Measurements from ENCODE around the gene NRXN3. TPM values are rescaled to one million over a fixed set of nuclear protein-coding genes. Genes with fewer than 3 reads are reported as not detected.

The NRXN3 gene
- total RNA-seq, 1 donor from 2014 or later = 1.6 TPM

- Histone ChIP-seq H3K36me3 (ENCODE audit: control insufficient read depth, insufficient read depth, low read length) (no peaks in the 10 kb centered on the region), H3K27me3 (ENCODE audit: control insufficient read depth, insufficient read depth, low read length) (no peaks in the 10 kb centered on the region), H3K4me3 (ENCODE audit: low read depth, low read length) (no peak overlapping the region)
- no peak for TF ChIP-seq CTCF (IDR thresholded peaks at IDR 0.05; ENCODE audit: insufficient read depth, low read length, poor library complexity, severe bottlenecking)
- DNase-seq (ENCODE audit: low read depth) = no peak
Observed at GRCh38 chr14:78947681-78948080, 777.5 kb downstream of the NRXN3 start.

GRCh38 chr14:78950649-78951048 lies 780.5 kb downstream of the NRXN3 start:
- DNase-seq (ENCODE audit: low read depth) = peak; percentile 5
- Histone ChIP-seq H3K36me3 (ENCODE audit: control insufficient read depth, insufficient read depth, low read length) (no peaks in the 10 kb centered on the region), H3K4me3 (ENCODE audit: low read depth, low read length) (no peak overlapping the region), H3K27me3 (ENCODE audit: control insufficient read depth, insufficient read depth, low read length) (no peaks in the 10 kb centered on the region)
- TF ChIP-seq CTCF (IDR thresholded peaks at IDR 0.05; ENCODE audit: insufficient read depth, low read length, poor library complexity, severe bottlenecking) = no peak

DNA sequence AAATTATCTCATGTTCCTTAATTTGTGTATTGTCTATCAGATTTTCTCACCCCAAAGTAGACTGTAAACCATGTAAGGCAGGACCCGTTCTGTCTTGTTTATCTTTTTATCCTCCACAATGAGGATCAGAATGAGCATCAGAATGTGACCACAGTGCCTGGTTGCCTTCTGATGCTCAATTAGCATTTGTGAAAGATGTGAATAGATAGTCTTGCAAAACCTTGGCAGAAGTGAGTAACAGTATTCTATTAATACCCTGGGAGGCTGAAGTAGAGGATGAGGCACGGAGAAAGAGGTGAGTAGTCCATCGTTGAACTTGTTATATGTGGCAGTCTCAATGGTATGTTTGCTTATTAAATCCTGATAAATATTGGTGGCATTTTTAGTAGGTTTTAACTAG lies 781.4 kb downstream of the NRXN3 start:
- no peak for DNase-seq (ENCODE audit: low read depth)
- Histone ChIP-seq H3K36me3 (ENCODE audit: control insufficient read depth, insufficient read depth, low read length) (no peaks in the 10 kb centered on the region), H3K4me3 (ENCODE audit: low read depth, low read length) (no peak overlapping the region), H3K27me3 (ENCODE audit: control insufficient read depth, insufficient read depth, low read length) (no peaks in the 10 kb centered on the region)
- TF ChIP-seq CTCF (IDR thresholded peaks at IDR 0.05; ENCODE audit: insufficient read depth, low read length, poor library complexity, severe bottlenecking) = no peak

DNA sequence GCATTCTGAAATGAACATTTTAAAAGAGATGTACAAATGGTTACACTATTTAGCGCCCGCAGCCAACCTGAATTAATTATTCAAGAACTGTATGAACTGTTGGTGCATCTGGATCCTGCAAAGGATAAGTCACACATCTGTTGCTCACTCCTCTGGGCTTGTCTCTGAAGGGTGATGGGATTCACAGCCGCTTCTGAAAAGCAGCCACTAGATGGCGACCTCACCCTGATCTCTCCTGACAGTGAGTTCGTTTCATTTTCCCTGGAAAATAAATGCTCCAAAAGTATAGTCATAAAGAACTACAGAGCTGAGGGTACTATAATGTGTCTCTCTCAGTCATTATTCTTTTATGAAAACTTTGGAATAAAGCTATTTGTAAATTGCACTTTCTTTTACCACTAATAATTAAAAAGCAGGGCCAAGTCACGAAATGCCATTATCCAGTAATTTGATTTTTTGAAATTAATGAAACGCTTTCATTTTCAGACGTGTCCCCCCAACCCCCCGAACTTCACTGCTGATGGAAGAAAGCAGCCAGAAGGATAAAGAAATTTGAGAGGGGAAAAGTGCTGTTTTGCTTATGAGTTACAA lies 789.6 kb downstream of the NRXN3 start:
- Histone ChIP-seq H3K27me3 (ENCODE audit: control insufficient read depth, insufficient read depth, low read length) (no peaks in the 10 kb centered on the region), H3K36me3 (ENCODE audit: control insufficient read depth, insufficient read depth, low read length) (no peaks in the 10 kb centered on the region), H3K4me3 (ENCODE audit: low read depth, low read length) (no peak overlapping the region)
- TF ChIP-seq CTCF (IDR thresholded peaks at IDR 0.05; ENCODE audit: insufficient read depth, low read length, poor library complexity, severe bottlenecking) = peak; percentile 83
- peak; percentile 31 for DNase-seq (ENCODE audit: low read depth)

GRCh38 chr14:78967111-78967809 lies 797.1 kb downstream of the NRXN3 start:
- Histone ChIP-seq H3K27me3 (ENCODE audit: control insufficient read depth, insufficient read depth, low read length) (no peaks in the 10 kb centered on the region), H3K36me3 (ENCODE audit: control insufficient read depth, insufficient read depth, low read length) (no peaks in the 10 kb centered on the region), H3K4me3 (ENCODE audit: low read depth, low read length) (no peak overlapping the region)
- no peak for TF ChIP-seq CTCF (IDR thresholded peaks at IDR 0.05; ENCODE audit: insufficient read depth, low read length, poor library complexity, severe bottlenecking)
- no peak for DNase-seq (ENCODE audit: low read depth)

DNA sequence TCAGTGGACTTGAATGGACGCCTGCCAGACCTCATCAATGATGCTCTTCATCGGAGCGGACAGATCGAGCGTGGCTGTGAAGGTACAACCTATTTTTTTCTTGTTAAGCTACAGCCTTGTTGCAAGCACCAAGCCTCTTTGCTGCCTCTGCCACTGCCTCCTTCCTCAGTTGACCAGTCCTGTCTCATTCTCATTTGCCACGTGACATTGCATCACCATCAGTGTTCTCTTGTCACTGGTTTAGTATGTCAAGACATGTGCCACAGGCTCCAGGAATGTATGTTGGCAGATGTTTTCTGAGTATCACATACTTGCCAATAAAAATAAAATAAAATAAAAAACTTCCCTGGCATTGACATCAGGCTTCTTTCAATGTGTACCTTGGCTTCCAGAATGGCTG lies 798.1 kb downstream of the NRXN3 start:
- no peak overlapping the region for H3K4me3 ChIP-seq (ENCODE audit: low read depth, low read length)
- H3K27me3 ChIP-seq (ENCODE audit: control insufficient read depth, insufficient read depth, low read length) = no peaks in the 10 kb centered on the region
- no peak for DNase-seq (ENCODE audit: low read depth)
- TF ChIP-seq CTCF (IDR thresholded peaks at IDR 0.05; ENCODE audit: insufficient read depth, low read length, poor library complexity, severe bottlenecking) = no peak
- no peaks in the 10 kb centered on the region for H3K36me3 ChIP-seq (ENCODE audit: control insufficient read depth, insufficient read depth, low read length)
